GM12891 (cell line): ENCODE data around the gene KCNT1.

Source experiments
- POLR2A ChIP-seq: IDR thresholded peaks from 2 replicates; pipeline ENCODE4 v1.6.1; 2011; ENCODE audit warnings: low read depth, low read length, control low read depth
- POLR2AphosphoS5 ChIP-seq: IDR thresholded peaks from 2 replicates; pipeline ENCODE4 v1.6.1; 2011; ENCODE audit warnings: low read depth, low read length, control low read depth
- TAF1 ChIP-seq: IDR thresholded peaks from 2 replicates; pipeline ENCODE4 v1.6.1; 2011; ENCODE audit warnings: low read depth, low read length, control low read depth

GRCh38 chr9:135695642-135696041, 6.3 kb upstream of the KCNT1 start:
- TF ChIP-seq POLR2A: no peak
- no peak for TF ChIP-seq TAF1
- no peak for TF ChIP-seq POLR2AphosphoS5
